ENCODE measurements around the gene SHANK1.
"Not testable (repeated sequence)": the region's sequence is repeated elsewhere in the genome, so short reads cannot be mapped to it uniquely, and the experiment has no call there.

Gene SHANK1

DNA sequence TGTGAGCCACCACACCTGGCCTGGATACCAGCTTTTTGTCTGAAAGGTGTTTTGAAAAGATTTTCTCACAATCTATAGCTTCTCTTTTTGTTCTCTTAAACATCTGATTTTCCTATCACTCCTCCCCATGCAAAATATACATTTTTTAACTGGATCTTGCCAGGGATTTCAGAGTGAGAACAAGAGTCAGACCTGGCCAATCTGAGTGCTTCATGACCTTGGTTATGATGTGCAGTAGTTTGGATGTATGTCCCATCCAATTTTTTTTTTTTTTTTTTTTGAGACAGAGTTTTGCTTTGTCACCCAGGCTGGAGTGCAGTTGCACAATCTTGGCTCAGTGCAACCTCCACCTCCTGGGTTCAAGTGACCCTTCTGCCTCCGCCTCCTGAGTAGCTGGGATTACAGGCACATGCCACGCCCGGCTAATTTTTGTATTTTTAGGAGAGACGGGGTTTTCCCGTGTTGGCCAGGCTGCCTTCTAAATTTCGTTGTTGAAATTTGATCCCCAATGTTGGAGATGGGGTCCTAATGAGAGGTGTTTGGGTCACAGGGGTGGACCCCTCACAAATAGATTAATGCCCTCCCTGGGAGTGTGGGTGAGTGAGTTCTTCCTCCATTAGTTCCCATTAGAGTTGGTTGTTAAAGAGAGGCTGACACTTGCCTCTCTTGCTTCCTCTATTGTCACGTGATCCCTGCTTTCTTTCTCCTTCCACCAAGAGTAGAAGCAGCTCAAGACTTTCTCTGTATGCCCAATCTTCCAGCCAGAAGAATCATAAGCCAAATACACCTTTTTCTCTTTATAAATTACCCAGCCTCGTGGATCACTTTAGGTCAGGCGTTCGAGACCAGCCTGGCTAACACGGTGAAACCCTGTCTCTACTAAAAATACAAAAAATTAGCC, 106.8 kb downstream of the SHANK1 start:
- not testable (repeated sequence) for DNase-seq (ENCODE audit: low read depth); H3K4me3 ChIP-seq (ENCODE audit: low read length)

All from retinal pigment epithelial cell (primary cell).